Measurements from ENCODE around the gene TBL1X. TPM values are rescaled to one million over a fixed set of nuclear protein-coding genes. Genes with fewer than 3 reads are reported as not detected.

Gene TBL1X
- total and polyA plus RNA-seq, 8 donors = 2.4 to 16.6 (median 9.3) TPM

GRCh38 chrX:9475984-9476383 is 11.1 kb downstream of the TBL1X start:
- 71 to 80% methylated on average over 1 of the region's 1 CpG for WGBS, 2 donors
- no peak for ATAC-seq
- no peak for FAIRE-seq
- H3K4me1 ChIP-seq = peaks cover 5 to 15% (median 6%) of the 10 kb centered on the region in 3 donors
- no peak overlapping the region for H3K27ac ChIP-seq
- intact Hi-C loops (cut with DNase I) = no loop called here
- H3K9me3 ChIP-seq = no peaks in the 10 kb centered on the region
- TF ChIP-seq CTCF (IDR thresholded peaks at IDR 0.05) = no peak
- H3K36me3 ChIP-seq = no peaks in the 10 kb centered on the region
- no peaks in the 10 kb centered on the region for H3K27me3 ChIP-seq
- DNase-seq = no peak
- H3K4me3 ChIP-seq = no peak overlapping the region

GRCh38 chrX:9476810-9477575 is 12.1 kb downstream of the TBL1X start:
- 10 to 13% methylated on average over 3 of the region's 3 CpGs for WGBS, 2 donors
- Histone ChIP-seq H3K4me3 (no peak overlapping the region), H3K36me3 (no peaks in the 10 kb centered on the region), H3K27me3 (no peaks in the 10 kb centered on the region), H3K9me3 (no peaks in the 10 kb centered on the region), H3K4me1 (peaks cover 5 to 15% (median 6%) of the 10 kb centered on the region in 3 donors), H3K27ac (no peak overlapping the region)
- DNase-seq = no peak
- TF ChIP-seq CTCF (IDR thresholded peaks at IDR 0.05) = no peak
- peak; percentile 58 to 85 (median 78) for ATAC-seq
- intact Hi-C loops (cut with DNase I) = no loop called here
- peak; percentile 89 for FAIRE-seq

- H3K36me3 ChIP-seq = no peaks in the 10 kb centered on the region
- no peak for ATAC-seq
- no peak overlapping the region for H3K4me3 ChIP-seq
- no peak for TF ChIP-seq CTCF (IDR thresholded peaks at IDR 0.05)
- WGBS, 2 donors = 72 to 87% methylated on average over 2 of the region's 2 CpGs
- intact Hi-C loops (cut with DNase I) = no loop called here
- no peak for FAIRE-seq
- DNase-seq = no peak
- peaks cover 0 to 6% (median 4%) of the 10 kb centered on the region in 3 donors for H3K4me1 ChIP-seq
- H3K27ac ChIP-seq = no peak overlapping the region
- H3K9me3 ChIP-seq = no peaks in the 10 kb centered on the region
- H3K27me3 ChIP-seq = no peaks in the 10 kb centered on the region
These were observed 17.6 kb downstream of the TBL1X start for GRCh38 chrX:9482408-9482807.

- H3K4me3 ChIP-seq = no peak overlapping the region
- H3K9me3 ChIP-seq = no peaks in the 10 kb centered on the region
- H3K27ac ChIP-seq = no peak overlapping the region
- no peak for ATAC-seq
- intact Hi-C loops (cut with DNase I) = no loop called here
- DNase-seq = no peak
- H3K36me3 ChIP-seq = no peaks in the 10 kb centered on the region
- no peak for FAIRE-seq
- no peak for TF ChIP-seq CTCF (IDR thresholded peaks at IDR 0.05)
- WGBS, 2 donors = 76 to 91% methylated on average over 3 of the region's 3 CpGs
- peaks cover 0 to 2% (median under 1%) of the 10 kb centered on the region in 3 donors for H3K4me1 ChIP-seq
- H3K27me3 ChIP-seq = no peaks in the 10 kb centered on the region
These were observed 18.0 kb downstream of the TBL1X start for GRCh38 chrX:9482837-9483236.

- no peaks in the 10 kb centered on the region for H3K9me3 ChIP-seq
- H3K27ac ChIP-seq = no peak overlapping the region
- no peaks in the 10 kb centered on the region for H3K4me1 ChIP-seq
- 61 to 94% methylated on average over 6 of the region's 6 CpGs for WGBS, 2 donors
- ATAC-seq (no peak), DNase-seq (no peak), FAIRE-seq (no peak)
- intact Hi-C loops (cut with DNase I) = no loop called here
- H3K4me3 ChIP-seq = no peak overlapping the region
- H3K27me3 ChIP-seq = no peaks in the 10 kb centered on the region
- H3K36me3 ChIP-seq = no peaks in the 10 kb centered on the region
- no peak for TF ChIP-seq CTCF (IDR thresholded peaks at IDR 0.05)
These were observed 18.5 kb downstream of the TBL1X start for GRCh38 chrX:9483376-9483775.

Measured in pancreas (tissue), 10 donors.